HG03064 (cell line): ENCODE measurements around the gene ZSWIM7.
"Not testable (repeated sequence)": the region's sequence is repeated elsewhere in the genome, so short reads cannot be mapped to it uniquely, and the experiment has no call there.

ENCODE experiments used
- ATAC-seq: cut with Tn5 transposase; IDR thresholded peaks from one replicate; pipeline ENCODE4 v1.9.1; 2021; ENCODE audit warnings: low read depth; ENCODE audit not compliant: unreplicated experiment

The ZSWIM7 gene

DNA sequence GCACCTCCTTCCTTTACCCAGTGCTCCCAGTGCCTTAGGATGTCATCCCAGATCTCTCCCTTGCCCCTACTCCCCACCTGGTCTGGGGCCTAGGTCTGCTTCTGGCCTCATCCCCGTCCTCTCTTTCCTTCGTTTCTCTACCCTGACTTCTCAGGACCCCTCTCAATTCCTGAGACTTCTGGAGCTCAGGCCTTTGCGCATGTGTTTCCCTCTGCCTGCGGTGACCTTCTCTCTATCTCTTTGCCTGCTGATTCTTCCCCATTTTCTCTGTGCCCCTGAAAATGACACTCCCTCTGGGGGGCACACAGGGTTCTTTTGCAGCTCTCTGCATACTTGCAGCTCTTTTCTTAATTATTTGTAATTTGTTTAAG, 41.0 kb downstream of the ZSWIM7 start:
- ATAC-seq: no peak

DNA sequence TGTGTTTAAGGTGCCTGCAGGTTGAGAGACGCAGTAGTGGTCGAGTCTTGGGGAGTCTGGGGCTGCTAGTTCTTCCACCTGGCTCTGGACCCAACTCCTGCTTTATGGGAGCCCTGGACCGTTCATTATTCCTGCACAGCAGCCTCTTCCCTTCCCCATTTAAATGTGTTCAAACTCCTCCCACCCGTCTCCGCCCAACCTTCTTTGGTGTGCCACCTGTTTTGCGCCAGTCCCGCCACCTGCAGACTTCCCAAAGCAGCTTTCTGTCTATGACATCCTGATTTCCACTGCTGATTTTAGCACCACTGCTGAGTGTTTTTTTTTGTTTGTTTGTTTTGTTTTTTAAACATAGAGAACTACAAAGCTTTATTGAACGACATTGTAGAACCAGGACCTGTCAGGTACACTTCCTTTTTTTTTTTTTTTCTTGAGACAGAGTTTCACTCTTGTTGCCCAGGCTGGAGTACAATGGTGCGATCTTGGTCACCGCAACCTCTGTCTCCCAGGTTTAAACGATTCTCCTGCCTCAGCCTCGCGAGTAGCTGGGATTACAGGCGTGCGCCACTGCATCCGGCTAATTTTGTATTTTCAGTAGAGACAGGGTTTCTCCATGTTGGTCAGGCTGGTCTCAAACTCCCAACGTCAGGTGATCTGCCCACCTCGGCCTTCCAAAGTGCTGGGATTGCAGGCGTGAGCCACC, 41.7 kb downstream of the ZSWIM7 start:
- ATAC-seq: no peak

DNA sequence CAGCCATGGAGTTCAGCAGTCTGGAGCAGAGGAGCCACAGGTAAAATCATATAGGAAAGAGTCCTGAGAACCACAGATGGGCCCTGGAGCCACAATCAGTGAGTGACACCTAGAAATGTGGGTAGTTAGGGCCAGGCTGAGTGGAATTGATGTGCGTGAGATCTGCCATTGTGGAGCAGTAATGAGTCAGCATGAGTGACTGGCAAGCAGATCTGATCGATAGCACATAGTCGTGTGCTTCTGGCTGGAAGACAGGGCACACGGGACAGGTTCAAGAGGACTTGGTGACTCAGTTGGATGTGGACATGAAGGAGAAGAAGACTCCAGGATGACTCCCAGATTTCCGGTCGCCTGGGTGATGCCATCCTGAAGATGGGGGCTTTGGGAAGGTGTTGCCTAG, 42.3 kb downstream of the ZSWIM7 start:
- ATAC-seq: no peak

DNA sequence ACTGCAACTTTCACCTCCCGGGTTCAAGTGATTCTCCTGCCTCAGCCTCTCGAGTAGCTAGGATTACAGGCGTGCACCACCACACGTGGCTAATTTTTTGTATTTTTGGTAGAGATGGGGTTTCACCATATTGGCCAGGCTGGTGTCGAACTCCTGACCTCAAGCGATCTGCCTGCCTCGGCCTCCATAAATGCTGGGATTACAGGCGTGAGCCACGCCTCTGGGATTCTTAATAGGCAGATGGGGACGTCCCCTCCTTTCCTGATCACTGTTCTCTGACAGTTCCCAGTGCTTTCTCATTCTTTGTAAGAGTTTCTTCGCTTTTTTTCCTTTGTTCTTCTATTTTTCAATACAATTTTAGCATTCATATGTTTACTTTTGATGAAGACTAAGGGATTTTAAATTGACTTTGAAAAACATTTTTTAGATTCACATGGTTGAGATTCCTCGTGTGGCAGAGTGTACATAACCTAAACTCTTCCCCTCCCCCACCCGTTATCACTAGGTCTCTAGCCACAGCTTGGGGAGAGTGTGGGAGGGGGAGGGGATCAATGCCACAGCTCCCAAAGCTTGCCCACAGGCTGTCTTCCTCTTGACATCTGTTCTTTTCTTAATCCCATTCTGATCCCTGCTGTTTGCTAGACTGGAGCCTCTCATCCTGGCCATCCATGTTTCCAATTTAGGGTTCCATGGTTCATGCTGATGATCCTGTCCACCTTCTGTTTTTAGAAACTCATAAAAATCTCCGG, 43.5 kb downstream of the ZSWIM7 start:
- ATAC-seq: no peak

DNA sequence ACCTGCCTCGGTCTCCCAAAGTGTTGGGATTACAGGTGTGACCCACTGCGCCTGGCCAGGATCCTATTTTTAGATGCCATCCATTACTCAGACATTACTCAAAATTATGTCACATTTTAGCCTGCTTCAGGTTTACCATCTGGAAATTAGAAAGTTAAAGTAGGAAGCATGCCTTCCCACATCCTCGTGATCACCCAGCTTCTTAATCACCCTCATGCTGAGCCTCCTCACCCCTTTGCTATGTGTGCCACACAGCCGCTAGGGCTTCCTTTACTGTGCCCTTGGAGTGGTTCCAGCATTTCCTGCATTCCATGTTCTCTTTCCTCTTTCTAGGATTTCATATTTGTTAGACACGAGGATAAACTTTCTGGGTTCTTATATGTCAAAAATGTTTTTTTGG, 45.3 kb downstream of the ZSWIM7 start:
- no peak for ATAC-seq

DNA sequence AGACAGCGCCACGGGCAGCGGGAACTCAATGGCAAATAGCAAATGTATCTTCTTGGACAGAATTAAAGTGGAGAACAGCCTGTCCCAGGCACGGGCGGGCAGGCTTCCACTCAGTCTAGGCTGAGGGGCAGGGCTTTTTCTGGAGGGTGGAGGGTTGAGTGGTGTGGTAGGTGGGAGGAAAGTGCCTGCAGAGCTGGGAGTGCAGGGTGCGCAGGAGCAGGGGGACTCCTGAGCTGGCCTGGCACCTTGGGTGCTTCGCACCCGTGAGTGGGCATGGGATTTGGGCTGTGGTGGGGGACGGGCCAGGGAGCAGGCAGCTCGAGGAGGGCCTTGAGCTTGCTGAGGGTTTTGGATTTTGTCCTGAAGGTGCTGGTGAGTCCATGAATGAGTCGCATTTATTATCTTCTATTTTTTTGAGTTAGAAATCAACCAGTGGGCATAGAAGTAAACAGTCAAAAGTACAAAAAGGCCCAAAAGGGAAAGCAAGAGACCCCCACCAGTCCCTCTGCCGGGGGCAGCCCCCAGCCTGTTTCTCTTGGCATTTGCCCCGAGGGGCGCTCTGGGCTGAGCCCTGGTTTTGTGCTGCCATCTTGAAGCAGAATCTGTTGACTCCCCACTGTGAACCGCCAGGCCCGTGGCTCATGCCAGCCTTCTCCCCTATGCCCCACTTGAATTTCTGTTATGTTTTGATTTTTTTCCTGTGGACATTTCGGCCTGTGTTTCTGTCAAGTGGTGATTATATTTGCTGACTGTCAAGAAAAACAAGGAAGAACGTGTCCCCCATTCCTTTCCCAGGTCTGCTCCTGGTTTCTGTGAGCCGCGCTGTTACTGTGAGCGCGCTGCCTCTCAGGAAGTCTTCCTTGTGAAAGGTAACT, 46.4 kb downstream of the ZSWIM7 start:
- ATAC-seq: no peak

DNA sequence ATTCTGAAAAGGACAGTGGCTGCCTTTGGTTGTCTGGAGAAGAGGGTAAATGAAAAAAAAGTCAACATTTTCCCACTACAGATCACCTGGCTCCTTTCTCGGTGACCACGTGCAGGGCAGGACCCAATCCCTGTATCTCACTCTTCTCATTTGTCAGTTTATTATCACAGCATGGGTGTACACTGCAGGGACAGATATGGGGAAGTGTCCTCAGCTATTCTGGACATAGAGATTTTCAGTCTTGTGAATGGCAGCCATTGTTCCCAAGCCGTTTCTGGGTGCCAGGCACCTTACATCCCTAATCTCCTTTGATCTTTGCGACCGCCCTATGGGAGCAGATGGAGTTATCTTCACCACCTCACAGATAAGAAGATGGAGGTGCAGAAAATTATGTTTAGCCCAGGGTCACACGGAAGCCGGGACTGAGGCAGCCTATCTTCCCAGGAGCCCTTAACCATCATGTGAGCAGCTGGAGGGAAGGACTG, 47.4 kb downstream of the ZSWIM7 start:
- ATAC-seq: no peak

DNA sequence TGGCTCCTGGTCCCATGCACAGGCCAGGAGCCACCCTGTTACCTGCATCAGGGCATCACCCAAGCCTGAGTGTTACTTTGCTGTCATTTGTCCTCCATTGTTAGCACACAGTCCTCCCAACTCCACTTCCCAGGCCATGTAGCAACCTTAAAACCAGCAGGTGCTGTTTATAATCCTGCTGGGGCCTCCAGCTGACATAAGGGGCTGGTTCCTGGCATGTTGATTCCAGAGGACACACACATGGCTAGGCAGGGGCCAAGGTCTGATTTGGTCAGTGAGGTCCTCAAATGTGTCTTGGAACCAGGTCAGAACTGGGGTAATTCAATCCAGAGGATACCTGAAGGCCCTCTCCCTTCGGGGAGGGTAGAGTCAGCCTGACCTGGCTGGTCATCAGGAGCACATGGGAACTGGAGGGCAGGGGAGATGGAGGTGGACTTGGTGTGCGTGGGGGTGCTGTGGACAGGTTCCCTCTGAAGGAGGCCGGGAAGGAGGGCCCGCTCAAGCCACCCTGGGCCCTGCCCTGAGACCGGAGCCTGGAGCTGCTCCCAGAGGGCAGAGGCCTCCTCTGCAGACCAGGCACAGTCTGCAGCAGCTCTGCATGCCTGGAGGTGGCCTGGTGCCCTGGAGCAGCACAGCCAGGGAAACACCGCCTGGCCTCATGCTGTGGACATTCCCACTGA, 48.0 kb downstream of the ZSWIM7 start:
- ATAC-seq: no peak

DNA sequence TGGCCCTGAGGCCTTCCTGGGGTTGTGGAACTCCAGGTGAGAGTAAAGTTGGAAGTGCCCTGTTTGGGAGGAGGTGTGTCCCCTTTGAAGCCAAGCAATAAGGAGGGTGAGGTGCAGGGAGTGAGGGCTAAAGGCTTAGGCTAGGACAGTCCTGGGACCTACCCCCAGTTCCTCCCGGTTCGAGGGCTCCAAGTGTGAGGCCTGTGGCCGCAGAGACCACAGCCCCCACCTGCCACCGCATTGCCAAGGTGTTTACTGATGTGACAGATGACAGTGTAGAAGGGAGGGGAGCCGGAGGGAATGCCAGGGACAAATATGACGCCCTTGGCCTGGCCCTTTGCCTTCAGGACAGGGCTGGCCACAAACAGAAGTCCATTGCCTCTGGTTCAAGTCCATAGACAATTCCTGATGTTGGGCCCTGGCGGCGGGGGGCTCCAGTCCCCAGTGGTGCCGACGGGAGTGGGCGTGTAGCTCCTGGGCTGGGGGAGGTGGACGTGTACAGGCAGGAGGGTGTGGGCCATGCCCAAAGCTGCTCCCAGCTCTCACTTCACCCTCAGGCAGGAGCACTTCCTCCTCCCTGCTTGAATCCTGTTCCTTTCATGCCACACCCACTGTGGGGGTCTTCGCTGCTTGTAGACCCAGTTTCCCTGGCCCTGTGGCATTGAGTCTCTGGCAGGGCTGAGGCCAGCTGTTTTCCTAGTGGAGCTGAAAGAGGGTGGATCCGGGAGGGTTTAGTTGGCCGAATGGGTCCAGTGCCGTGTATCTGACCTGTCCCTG, 51.3 kb downstream of the ZSWIM7 start:
- ATAC-seq: no peak

DNA sequence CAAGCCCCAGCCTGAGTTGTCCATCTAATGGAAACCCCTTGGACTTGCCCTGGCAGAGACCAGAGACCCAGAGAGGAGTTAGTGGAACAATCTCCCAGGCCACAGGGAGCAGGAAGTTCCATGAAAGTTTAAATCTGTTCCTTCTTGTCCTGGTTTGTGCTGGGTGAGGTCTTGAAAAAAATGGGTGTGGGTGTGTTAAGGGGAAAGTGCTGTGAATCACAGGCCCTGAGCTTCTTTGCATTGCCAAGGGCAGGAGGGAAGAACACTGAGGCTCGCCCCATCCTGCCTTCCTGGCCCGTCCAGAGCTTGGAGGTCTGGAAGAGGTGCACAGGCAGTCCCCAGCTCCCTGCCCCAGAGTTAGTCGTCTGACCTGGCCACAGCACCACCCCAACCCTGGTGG, 52.2 kb downstream of the ZSWIM7 start:
- ATAC-seq: no peak

DNA sequence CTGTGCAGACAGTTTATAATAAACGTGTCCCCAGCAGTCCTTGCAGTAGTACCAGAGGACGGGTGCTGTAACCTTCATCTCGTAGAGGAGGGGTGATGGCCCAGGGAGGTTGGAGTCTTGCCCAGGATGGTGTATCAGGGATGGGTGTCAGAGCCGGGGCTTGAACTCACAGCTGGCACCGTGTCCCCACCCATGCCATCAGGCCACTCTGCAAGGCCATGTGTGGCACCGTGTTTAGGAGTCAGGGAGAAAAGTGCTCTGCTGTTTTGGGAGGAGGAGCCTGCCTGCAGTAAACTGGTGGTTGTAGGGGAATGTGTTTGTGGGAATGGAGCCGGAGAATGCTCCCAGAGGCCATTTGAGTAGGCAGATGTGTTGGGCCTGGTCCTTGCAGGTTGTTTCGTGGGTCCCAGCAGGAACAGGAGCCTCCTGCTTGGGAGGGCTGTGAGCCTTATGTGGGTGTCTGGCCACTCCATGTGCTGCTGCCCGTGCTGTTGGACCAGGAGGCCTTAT, 52.8 kb downstream of the ZSWIM7 start:
- ATAC-seq: no peak

DNA sequence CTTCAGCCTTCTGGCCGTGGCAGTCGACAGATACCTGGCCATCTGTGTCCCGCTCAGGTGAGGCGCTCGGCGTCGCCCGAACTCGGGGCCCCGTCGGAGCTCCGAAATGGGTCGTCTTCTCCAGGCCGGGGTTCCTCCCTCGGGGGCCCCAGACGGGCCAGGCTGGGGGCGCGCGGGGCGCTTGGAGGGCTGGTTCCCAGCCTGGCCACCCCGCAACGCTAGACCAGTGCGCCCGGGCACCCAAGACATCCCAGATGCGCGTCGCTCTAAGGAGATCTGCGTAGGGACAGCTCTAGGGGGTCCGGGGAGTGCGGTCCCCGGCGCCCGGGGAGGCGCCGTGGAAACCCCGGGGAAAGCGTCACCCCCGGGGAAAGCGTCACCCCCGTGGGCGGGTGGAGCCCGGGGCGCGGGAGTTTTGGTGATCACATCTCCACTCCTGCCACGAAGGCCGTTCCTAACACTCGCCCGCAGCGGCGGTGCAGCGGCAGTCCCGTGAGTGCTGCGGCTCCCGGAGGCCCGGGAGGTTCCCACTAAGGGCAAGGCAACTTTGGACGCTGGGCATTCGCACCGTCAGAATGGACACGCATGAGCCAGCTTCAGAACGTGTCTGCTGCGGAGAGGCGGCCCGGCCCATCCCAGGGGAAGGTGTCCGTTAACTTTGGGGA, 53.8 kb downstream of the ZSWIM7 start:
- ATAC-seq: no peak

DNA sequence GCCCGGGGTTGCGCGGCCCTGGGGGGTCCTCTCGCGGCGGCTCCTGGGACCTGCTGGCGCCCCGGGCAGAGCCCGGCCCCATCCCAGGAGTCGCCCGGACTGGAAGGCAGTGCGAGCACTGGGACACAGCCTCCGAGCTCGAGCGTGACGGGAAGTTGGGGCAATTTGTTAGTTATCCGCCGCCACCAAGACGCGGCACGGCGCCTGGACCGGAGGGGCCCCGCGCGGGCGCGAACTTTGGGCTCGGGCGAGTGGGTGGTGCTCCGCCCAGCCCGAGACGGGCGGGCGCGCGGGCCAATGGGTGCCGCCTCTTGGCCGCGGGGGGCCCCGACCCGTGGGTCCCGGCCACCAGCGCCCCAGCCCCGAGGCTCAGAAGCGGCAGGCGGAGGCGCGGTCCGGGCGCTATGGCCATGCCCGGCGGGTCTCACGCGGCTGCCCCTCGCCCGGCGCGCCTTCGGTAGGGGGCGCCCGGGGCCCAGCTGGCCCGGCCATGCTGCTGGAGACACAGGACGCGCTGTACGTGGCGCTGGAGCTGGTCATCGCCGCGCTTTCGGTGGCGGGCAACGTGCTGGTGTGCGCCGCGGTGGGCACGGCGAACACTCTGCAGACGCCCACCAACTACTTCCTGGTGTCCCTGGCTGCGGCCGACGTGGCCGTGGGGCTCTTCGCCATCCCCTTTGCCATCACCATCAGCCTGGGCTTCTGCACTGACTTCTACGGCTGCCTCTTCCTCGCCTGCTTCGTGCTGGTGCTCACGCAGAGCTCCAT, 54.6 kb downstream of the ZSWIM7 start, which contains the start of gene ADORA2B:
TSS of gene ADORA2B (plus strand) at position 372 of the 768 bp plus-strand sequence. CDS start at position 491, 119 bp downstream.
- peak; percentile 70 for ATAC-seq

DNA sequence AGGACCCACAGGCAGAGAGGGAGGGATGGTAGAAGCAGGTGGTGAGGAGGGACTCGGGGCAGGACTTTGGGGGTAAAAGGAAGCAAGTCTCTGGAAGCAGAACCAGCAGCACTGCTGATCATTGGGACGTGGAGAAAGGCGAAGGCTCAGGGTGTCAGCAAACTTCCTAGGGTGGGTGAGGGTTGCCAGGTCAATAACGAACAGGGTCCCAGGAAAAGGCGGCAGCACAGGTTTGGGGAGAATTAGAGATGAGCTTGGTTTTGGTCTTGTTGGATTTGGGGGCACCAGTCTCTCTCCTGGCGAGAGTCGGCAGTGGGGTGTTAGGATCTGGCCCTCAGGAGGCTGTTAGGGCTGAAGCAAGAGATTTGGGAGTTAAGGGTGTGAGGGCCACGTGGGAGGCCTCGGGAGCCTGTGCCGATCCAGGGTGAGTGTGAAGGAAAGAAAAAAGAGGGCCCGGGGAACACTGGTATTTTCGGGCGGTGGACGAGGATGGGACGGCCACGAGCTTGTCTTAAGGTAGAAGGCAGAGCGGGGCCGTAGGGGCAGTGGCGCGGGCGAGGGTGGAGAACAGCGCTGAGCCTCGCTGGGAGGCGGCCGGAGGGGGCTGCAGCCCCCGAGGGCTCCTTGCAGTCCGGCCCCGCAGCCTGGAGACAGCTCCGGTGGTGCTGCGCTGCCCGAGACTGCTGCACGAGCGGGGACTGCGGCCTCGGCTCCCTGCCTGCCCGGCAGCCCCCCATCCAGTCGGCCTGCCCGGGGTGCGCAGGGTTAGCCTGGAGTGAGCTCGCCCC, 55.3 kb downstream of the ZSWIM7 start:
- no peak for ATAC-seq

DNA sequence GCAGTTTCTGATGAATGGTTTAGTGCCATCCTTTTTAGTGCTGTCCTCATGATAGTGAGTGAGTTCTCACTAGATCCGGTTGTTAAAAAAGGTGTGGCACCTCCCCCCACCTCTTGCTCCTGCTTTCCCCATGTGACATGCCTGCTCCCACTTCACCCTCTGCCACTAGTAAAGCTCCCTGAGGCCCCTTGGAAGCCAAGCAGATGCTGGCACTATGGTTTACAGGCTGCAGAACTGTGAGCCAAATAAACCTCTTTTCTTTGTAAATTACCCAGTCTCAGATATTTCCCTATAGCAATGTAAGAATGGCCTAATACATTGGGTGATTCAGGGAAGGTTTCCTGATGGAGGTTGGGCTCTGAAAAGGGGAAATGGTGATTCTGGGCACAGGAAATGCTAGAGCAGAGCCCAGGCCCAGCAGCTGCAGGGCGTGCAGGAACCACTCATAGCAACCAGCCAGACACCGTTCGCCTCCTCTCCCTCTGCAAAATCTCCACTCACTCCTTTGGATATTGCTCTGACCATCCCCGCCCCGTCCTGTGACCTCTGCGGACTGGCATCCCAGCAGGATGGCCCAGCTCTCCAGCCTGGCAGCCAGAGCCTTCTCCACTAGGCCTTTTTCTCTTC, 57.2 kb downstream of the ZSWIM7 start:
- no peak for ATAC-seq

DNA sequence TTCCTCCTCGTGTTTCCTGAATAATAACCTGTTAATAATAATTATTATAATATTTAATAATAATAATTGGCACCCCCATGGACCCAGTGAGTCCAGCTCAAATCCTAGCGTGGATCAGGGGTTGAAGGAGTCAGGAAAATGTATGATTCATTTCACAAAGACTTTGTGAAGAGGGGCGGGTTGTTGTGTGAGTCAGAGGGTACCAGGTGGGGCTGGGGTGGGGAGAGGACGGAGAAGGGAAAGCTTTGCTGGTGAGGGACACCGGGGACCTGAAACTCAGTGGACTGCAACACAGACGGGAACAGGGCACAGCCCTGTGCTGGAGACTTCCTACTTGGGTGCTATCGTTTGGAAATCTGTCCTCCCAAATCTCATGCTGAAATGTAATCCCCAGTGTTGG, 57.7 kb downstream of the ZSWIM7 start:
- no peak for ATAC-seq

DNA sequence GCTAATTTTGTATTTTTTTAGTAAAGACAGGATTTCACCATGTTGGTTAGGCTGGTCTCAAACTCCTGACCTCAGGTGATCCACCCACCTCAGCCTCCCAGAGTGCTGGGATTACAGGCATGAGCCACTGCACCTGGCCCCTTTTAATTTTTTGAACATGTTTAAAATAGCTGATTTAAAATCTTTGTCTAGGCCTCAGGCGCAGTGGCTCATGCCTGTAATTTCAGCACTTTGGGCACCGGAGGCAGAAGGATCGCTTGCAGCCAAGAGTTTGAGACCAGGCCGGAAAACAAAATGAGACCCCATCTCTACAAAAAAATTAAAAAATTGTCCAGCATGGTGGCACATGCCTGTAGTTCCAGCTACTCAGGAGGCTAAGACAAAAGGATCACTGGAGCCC, 63.0 kb downstream of the ZSWIM7 start:
- not testable (repeated sequence) for ATAC-seq
